T1000 (cell line): ENCODE data around the gene PYHIN1.

Experiments
- DNase-seq: peaks from one replicate; lab custom pipeline; 2025; ENCODE audit warnings: mixed read lengths; lab: John Stamatoyannopoulos, UW

Gene PYHIN1

GRCh38 chr1:158931055-158931737 is at the start of gene PYHIN1:
TSS of gene PYHIN1 (plus strand) at chr1:158931552. CDS start at chr1:158936911, 5,359 bp downstream.
- no peak for DNase-seq

GRCh38 chr1:158893654-158894053 is 37.7 kb upstream of the PYHIN1 start:
- DNase-seq: no peak

- no peak for DNase-seq
These were observed 32.6 kb upstream of the PYHIN1 start for GRCh38 chr1:158898722-158899121.

- no peak for DNase-seq
These were observed 29.7 kb upstream of the PYHIN1 start for GRCh38 chr1:158901623-158902022.

- no peak for DNase-seq
These were observed 15.3 kb upstream of the PYHIN1 start for GRCh38 chr1:158916085-158916484.

GRCh38 chr1:158924677-158925076 is 6.7 kb upstream of the PYHIN1 start:
- no peak for DNase-seq

- DNase-seq: no peak
These were observed 848 bp upstream of the PYHIN1 start for GRCh38 chr1:158930504-158930903.

- no peak for DNase-seq
These were observed 819 bp downstream of the PYHIN1 start for GRCh38 chr1:158932171-158932570.

GRCh38 chr1:158933621-158934020 is 2.3 kb downstream of the PYHIN1 start:
- no peak for DNase-seq

- no peak for DNase-seq
These were observed 7.8 kb downstream of the PYHIN1 start for GRCh38 chr1:158939180-158939579.

- DNase-seq: no peak
These were observed 10.0 kb downstream of the PYHIN1 start for GRCh38 chr1:158941317-158941716.

GRCh38 chr1:158942490-158942889 is 11.1 kb downstream of the PYHIN1 start:
- no peak for DNase-seq

- DNase-seq: no peak
These were observed 11.7 kb downstream of the PYHIN1 start for GRCh38 chr1:158943059-158943458.

- DNase-seq: no peak
These were observed 13.7 kb downstream of the PYHIN1 start for GRCh38 chr1:158945061-158945460.

- DNase-seq: no peak
These were observed 15.4 kb downstream of the PYHIN1 start for GRCh38 chr1:158946785-158947184.

GRCh38 chr1:158951956-158952355 is 20.6 kb downstream of the PYHIN1 start:
- DNase-seq: no peak

- no peak for DNase-seq
These were observed 21.1 kb downstream of the PYHIN1 start for GRCh38 chr1:158952416-158952815.

GRCh38 chr1:158961178-158961577 is 29.8 kb downstream of the PYHIN1 start:
- no peak for DNase-seq

GRCh38 chr1:158962983-158963382 is 31.6 kb downstream of the PYHIN1 start:
- no peak for DNase-seq

- DNase-seq: no peak
These were observed 37.8 kb downstream of the PYHIN1 start for GRCh38 chr1:158969166-158969565.

- no peak for DNase-seq
These were observed 38.5 kb downstream of the PYHIN1 start for GRCh38 chr1:158969855-158970254.

- DNase-seq: no peak
These were observed 41.5 kb downstream of the PYHIN1 start for GRCh38 chr1:158972841-158973240.

GRCh38 chr1:158976219-158976618 is 44.9 kb downstream of the PYHIN1 start:
- DNase-seq: no peak

- no peak for DNase-seq
These were observed 47.4 kb downstream of the PYHIN1 start for GRCh38 chr1:158978730-158979129.
